ENCODE measurements around the gene RETREG3.
"Not testable (repeated sequence)": the region's sequence is repeated elsewhere in the genome, so short reads cannot be mapped to it uniquely, and the experiment has no call there.

The RETREG3 gene

GRCh38 chr17:42544874-42545283, 64.3 kb downstream of the RETREG3 start:
- Histone ChIP-seq H4K8ac (ENCODE audit: low read length) (no peak overlapping the region), H3K27ac (ENCODE audit: low read length, poor library complexity, severe bottlenecking) (no peak overlapping the region), H3K4me3 (ENCODE audit: insufficient read depth in 1 of 2, low read depth in 1 of 2, low read length in 2 of 2) (no peak overlapping the region), H3K9ac (ENCODE audit: low read length) (no peak overlapping the region), H4K91ac (ENCODE audit: low read length) (no peak overlapping the region), H3K4ac (ENCODE audit: low read depth in 1 of 2, low read length in 2 of 2) (no peak overlapping the region), H2BK120ac (ENCODE audit: low read depth, low read length) (no peak overlapping the region), H2AK5ac (ENCODE audit: low read length, severe bottlenecking) (no peak overlapping the region), H2BK15ac (ENCODE audit: low read depth, poor library complexity, severe bottlenecking) (no peak overlapping the region), H3K23ac (ENCODE audit: low read length in 2 of 2) (no peak overlapping the region), H2AFZ (ENCODE audit: low read depth, low read length) (no peak overlapping the region), H3K4me2 (ENCODE audit: low read length, poor library complexity, severe bottlenecking) (no peak overlapping the region), H2BK5ac (ENCODE audit: low read depth, low read length, poor library complexity, severe bottlenecking) (no peak overlapping the region), H3K4me1 (ENCODE audit: control insufficient read depth, insufficient read depth, low read depth, low read length) (peaks cover 12% of the 10 kb centered on the region), H3K14ac (ENCODE audit: low read length in 2 of 2) (no peak overlapping the region), H3K79me1 (replicated peaks; ENCODE audit: low read length, poor library complexity, severe bottlenecking) (peaks cover 15% of the 10 kb centered on the region), H3K9me3 (ENCODE audit: control insufficient read depth, low read length) (no peaks in the 10 kb centered on the region), H3K27me3 (ENCODE audit: control insufficient read depth in 1 of 2, insufficient read depth in 1 of 2, low read length in 2 of 2) (peaks cover 0 to 5% of the 10 kb centered on the region in 2 experiments), H2BK12ac (ENCODE audit: low read length in 2 of 2) (no peak overlapping the region), H3K18ac (ENCODE audit: low read depth in 1 of 2, low read length in 2 of 2) (no peak overlapping the region), H3K36me3 (ENCODE audit: control insufficient read depth in 1 of 2, insufficient read depth in 2 of 2, low read depth in 1 of 2, low read length in 2 of 2) (peaks cover 44 to 51% of the 10 kb centered on the region in 2 experiments)
- WGBS, result 79% methylated on average over 8 of the region's 8 CpGs
- no peak for DNase-seq

DNA sequence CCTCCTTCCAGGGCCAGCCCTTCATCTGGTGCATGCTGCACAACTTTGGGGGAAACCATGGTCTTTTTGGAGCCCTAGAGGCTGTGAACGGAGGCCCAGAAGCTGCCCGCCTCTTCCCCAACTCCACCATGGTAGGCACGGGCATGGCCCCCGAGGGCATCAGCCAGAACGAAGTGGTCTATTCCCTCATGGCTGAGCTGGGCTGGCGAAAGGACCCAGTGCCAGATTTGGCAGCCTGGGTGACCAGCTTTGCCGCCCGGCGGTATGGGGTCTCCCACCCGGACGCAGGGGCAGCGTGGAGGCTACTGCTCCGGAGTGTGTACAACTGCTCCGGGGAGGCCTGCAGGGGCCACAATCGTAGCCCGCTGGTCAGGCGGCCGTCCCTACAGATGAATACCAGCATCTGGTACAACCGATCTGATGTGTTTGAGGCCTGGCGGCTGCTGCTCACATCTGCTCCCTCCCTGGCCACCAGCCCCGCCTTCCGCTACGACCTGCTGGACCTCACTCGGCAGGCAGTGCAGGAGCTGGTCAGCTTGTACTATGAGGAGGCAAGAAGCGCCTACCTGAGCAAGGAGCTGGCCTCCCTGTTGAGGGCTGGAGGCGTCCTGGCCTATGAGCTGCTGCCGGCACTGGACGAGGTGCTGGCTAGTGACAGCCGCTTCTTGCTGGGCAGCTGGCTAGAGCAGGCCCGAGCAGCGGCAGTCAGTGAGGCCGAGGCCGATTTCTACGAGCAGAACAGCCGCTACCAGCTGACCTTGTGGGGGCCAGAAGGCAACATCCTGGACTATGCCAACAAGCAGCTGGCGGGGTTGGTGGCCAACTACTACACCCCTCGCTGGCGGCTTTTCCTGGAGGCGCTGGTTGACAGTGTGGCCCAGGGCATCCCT, 65.7 kb downstream of the RETREG3 start:
- Histone ChIP-seq H2AFZ (ENCODE audit: low read depth, low read length) (no peak overlapping the region), H3K4ac (ENCODE audit: low read depth in 1 of 2, low read length in 2 of 2) (peak overlapping the region in 1 of 2 experiments; percentile 31), H3K9ac (ENCODE audit: low read length) (no peak overlapping the region), H2BK15ac (ENCODE audit: low read depth, poor library complexity, severe bottlenecking) (no peak overlapping the region), H4K8ac (ENCODE audit: low read length) (peak overlapping the region; percentile 25), H2AK5ac (ENCODE audit: low read length, severe bottlenecking) (no peak overlapping the region), H3K23ac (ENCODE audit: low read length in 2 of 2) (no peak overlapping the region), H3K18ac (ENCODE audit: low read depth in 1 of 2, low read length in 2 of 2) (no peak overlapping the region), H3K4me2 (ENCODE audit: low read length, poor library complexity, severe bottlenecking) (no peak overlapping the region), H3K4me3 (ENCODE audit: insufficient read depth in 1 of 2, low read depth in 1 of 2, low read length in 2 of 2) (no peak overlapping the region), H3K79me1 (replicated peaks; ENCODE audit: low read length, poor library complexity, severe bottlenecking) (peaks cover 17% of the 10 kb centered on the region), H4K91ac (ENCODE audit: low read length) (peak overlapping the region; percentile 53), H3K9me3 (ENCODE audit: control insufficient read depth, low read length) (no peaks in the 10 kb centered on the region), H2BK5ac (ENCODE audit: low read depth, low read length, poor library complexity, severe bottlenecking) (no peak overlapping the region), H3K27me3 (ENCODE audit: control insufficient read depth in 1 of 2, insufficient read depth in 1 of 2, low read length in 2 of 2) (peaks cover 0 to 5% of the 10 kb centered on the region in 2 experiments), H2BK12ac (ENCODE audit: low read length in 2 of 2) (no peak overlapping the region), H3K27ac (ENCODE audit: low read length, poor library complexity, severe bottlenecking) (no peak overlapping the region), H3K14ac (ENCODE audit: low read length in 2 of 2) (no peak overlapping the region), H3K36me3 (ENCODE audit: control insufficient read depth in 1 of 2, insufficient read depth in 2 of 2, low read depth in 1 of 2, low read length in 2 of 2) (peaks cover 57 to 66% of the 10 kb centered on the region in 2 experiments), H3K4me1 (ENCODE audit: control insufficient read depth, insufficient read depth, low read depth, low read length) (peaks cover 11% of the 10 kb centered on the region), H2BK120ac (ENCODE audit: low read depth, low read length) (no peak overlapping the region)
- DNase-seq, result no peak
- 97% methylated on average over 38 of the region's 39 CpGs for WGBS

DNA sequence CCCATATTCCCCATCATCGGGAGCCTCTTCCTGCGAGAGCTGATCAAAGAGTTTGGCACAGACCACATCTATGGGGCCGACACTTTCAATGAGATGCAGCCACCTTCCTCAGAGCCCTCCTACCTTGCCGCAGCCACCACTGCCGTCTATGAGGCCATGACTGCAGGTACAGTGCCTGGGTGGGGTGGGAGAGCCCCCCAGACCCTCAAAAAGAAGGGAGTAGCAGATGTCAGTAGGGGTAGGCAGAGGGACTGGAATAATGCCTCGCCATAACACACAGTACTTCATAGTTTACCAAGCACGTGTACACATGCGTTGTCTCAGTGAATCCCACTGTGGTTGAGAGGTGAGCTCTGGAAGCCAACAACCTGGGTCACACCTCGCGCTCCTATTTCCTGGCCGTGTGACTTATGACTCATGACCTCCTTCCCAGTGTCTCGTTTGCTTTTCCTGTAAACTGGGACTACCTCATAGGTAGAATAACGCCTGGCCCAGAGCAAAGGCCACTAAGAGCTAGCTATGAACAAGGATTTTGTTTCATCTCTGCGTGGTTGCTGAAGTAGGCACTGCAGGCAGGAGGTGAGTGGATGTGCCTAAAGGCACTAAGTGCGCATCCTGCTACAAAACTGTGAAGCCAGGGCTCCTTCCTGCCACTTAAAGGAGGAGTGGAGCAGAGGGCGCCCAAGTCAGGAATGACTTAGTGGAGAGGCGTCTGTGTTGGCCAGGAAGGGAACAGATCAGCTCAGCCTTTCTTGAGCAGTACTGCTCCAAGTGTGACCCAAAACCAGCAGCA, 67.9 kb downstream of the RETREG3 start:
- no peak for DNase-seq
- peaks cover 64 to 66% of the 10 kb centered on the region in 2 experiments for H3K36me3 ChIP-seq (ENCODE audit: control insufficient read depth in 1 of 2, insufficient read depth in 2 of 2, low read depth in 1 of 2, low read length in 2 of 2)
- H2BK12ac ChIP-seq (ENCODE audit: low read length in 2 of 2), result no peak overlapping the region

GRCh38 chr17:42540558-42540957, 68.6 kb downstream of the RETREG3 start:
- not testable (repeated sequence) for H2AFZ ChIP-seq (ENCODE audit: low read depth, low read length); H3K4me2 ChIP-seq (ENCODE audit: low read length, poor library complexity, severe bottlenecking); H3K9ac ChIP-seq (ENCODE audit: low read length); H2BK120ac ChIP-seq (ENCODE audit: low read depth, low read length); H3K23ac ChIP-seq (ENCODE audit: low read length in 2 of 2); H2BK5ac ChIP-seq (ENCODE audit: low read depth, low read length, poor library complexity, severe bottlenecking); H4K91ac ChIP-seq (ENCODE audit: low read length); DNase-seq; H2BK15ac ChIP-seq (ENCODE audit: low read depth, poor library complexity, severe bottlenecking); H3K14ac ChIP-seq (ENCODE audit: low read length in 2 of 2); H3K4me3 ChIP-seq (ENCODE audit: insufficient read depth in 1 of 2, low read depth in 1 of 2, low read length in 2 of 2); H3K9me3 ChIP-seq (ENCODE audit: control insufficient read depth, low read length); H2AK5ac ChIP-seq (ENCODE audit: low read length, severe bottlenecking); H3K4ac ChIP-seq (ENCODE audit: low read depth in 1 of 2, low read length in 2 of 2); H3K27ac ChIP-seq (ENCODE audit: low read length, poor library complexity, severe bottlenecking); H2BK12ac ChIP-seq (ENCODE audit: low read length in 2 of 2); H3K27me3 ChIP-seq (ENCODE audit: control insufficient read depth in 1 of 2, insufficient read depth in 1 of 2, low read length in 2 of 2); H4K8ac ChIP-seq (ENCODE audit: low read length); H3K18ac ChIP-seq (ENCODE audit: low read depth in 1 of 2, low read length in 2 of 2)
- 95% methylated on average over 4 of the region's 4 CpGs for WGBS
- H3K36me3 ChIP-seq (ENCODE audit: control insufficient read depth in 1 of 2, insufficient read depth in 2 of 2, low read depth in 1 of 2, low read length in 2 of 2), result peaks cover 64 to 66% of the 10 kb centered on the region in 2 experiments
- peaks cover 16% of the 10 kb centered on the region for H3K4me1 ChIP-seq (ENCODE audit: control insufficient read depth, insufficient read depth, low read depth, low read length)
- peaks cover 21% of the 10 kb centered on the region for H3K79me1 ChIP-seq (replicated peaks; ENCODE audit: low read length, poor library complexity, severe bottlenecking)

More for the DNA sequence above, 67.9 kb downstream of the RETREG3 start:
- peaks cover 14% of the 10 kb centered on the region for H3K4me1 ChIP-seq (ENCODE audit: control insufficient read depth, insufficient read depth, low read depth, low read length)
- 81% methylated on average over 15 of the region's 17 CpGs for WGBS
- H3K4me3 ChIP-seq (ENCODE audit: insufficient read depth in 1 of 2, low read depth in 1 of 2, low read length in 2 of 2), result no peak overlapping the region
- no peak overlapping the region for H3K14ac ChIP-seq (ENCODE audit: low read length in 2 of 2)
- no peak overlapping the region for H3K4ac ChIP-seq (ENCODE audit: low read depth in 1 of 2, low read length in 2 of 2)
- no peaks in the 10 kb centered on the region for H3K9me3 ChIP-seq (ENCODE audit: control insufficient read depth, low read length)
- H2BK120ac ChIP-seq (ENCODE audit: low read depth, low read length), result no peak overlapping the region
- H4K91ac ChIP-seq (ENCODE audit: low read length), result no peak overlapping the region
- peaks cover 21% of the 10 kb centered on the region for H3K79me1 ChIP-seq (replicated peaks; ENCODE audit: low read length, poor library complexity, severe bottlenecking)
- no peak overlapping the region for H2BK5ac ChIP-seq (ENCODE audit: low read depth, low read length, poor library complexity, severe bottlenecking)
- no peak overlapping the region for H2BK15ac ChIP-seq (ENCODE audit: low read depth, poor library complexity, severe bottlenecking)
- no peaks in the 10 kb centered on the region for H3K27me3 ChIP-seq (ENCODE audit: control insufficient read depth in 1 of 2, insufficient read depth in 1 of 2, low read length in 2 of 2)
- H3K18ac ChIP-seq (ENCODE audit: low read depth in 1 of 2, low read length in 2 of 2), result no peak overlapping the region
- no peak overlapping the region for H3K23ac ChIP-seq (ENCODE audit: low read length in 2 of 2)
- no peak overlapping the region for H3K4me2 ChIP-seq (ENCODE audit: low read length, poor library complexity, severe bottlenecking)
- no peak overlapping the region for H2AK5ac ChIP-seq (ENCODE audit: low read length, severe bottlenecking)
- no peak overlapping the region for H3K27ac ChIP-seq (ENCODE audit: low read length, poor library complexity, severe bottlenecking)
- H4K8ac ChIP-seq (ENCODE audit: low read length), result no peak overlapping the region
- no peak overlapping the region for H3K9ac ChIP-seq (ENCODE audit: low read length)
- H2AFZ ChIP-seq (ENCODE audit: low read depth, low read length), result no peak overlapping the region

Data from mesenchymal stem cell (in vitro differentiated cells and primary cell).